GM12878 (cell line): ENCODE results near the gene OLFML2B. TPM values are rescaled to one million over a fixed set of nuclear protein-coding genes. Genes with fewer than 3 reads are reported as not detected.

Experiments used
- ATAC-seq: fragments of 200-7000 bp; cut with Tn5 transposase; 3 replicates; pipeline ENCODE4 v1.9.1; 2020; ENCODE audit warnings: mild to moderate bottlenecking, moderate library complexity
- BruUV-seq: library from RNA; stranded (reverse); fragments of 400-500 nt; replicated peaks from 2 replicates; lab custom pipeline; 2021; lab: Mats Ljungman, UMichigan
- CTCF ChIA-PET: fragments of 300-600 bp; sonication (Branson Sonifier 250); formaldehyde crosslinking; extraction: SDS; loops from one replicate; lab custom pipeline; 2021; ENCODE audit warnings: inconsistent platforms; lab: Yijun Ruan, JAX
- POLR2A ChIA-PET: fragments of 350-600 bp; formaldehyde crosslinking; extraction: SDS; loops from one replicate; lab custom pipeline; 2021; ENCODE audit warnings: inconsistent platforms; lab: Charles Lee
- RAD21 ChIA-PET: fragments of 300-600 bp; sonication (Branson Sonifier 250); formaldehyde crosslinking; loops from one replicate; lab custom pipeline; 2023; ENCODE audit warnings: antibody characterized with exemption; ENCODE audit not compliant: unreplicated experiment; lab: Charles Lee
- SMC1A ChIA-PET: fragments of 300-600 bp; sonication (Branson Sonifier 250); formaldehyde crosslinking; loops from one replicate; lab custom pipeline; 2023; ENCODE audit not compliant: unreplicated experiment, uncharacterized antibody; lab: Charles Lee
- DNase-seq: peaks from one replicate; pipeline ENCODE4 v3.0.0-alpha.2; 2011; ENCODE audit warnings: low read depth, low spot score
- FAIRE-seq: peaks from 3 replicates; lab custom pipeline; 2011; peaks lifted over from hg19 to GRCh38; lab: Jason Lieb, UNC
- H2AFZ ChIP-seq: 2 replicates; pipeline ENCODE4 v1.6.0; 2011; ENCODE audit warnings: low read depth, low read length, control low read depth; ENCODE audit not compliant: control insufficient read depth
- H3K27ac ChIP-seq: 2 replicates; pipeline ENCODE4 v1.5.1; 2011; ENCODE audit warnings: control low read depth; ENCODE audit not compliant: control insufficient read depth, insufficient read depth
- H3K27me3 ChIP-seq, 2 experiments: replicated peaks in 1 of 2; 2 replicates each; pipeline versions ENCODE4 v1.6.0 to v1.6.1; 2011; ENCODE audit warnings: low read length in 1 of 2; ENCODE audit not compliant: control insufficient read depth in 2 of 2, insufficient read depth in 2 of 2
- H3K36me3 ChIP-seq, 2 experiments: 2 replicates each; pipeline ENCODE4 v1.5.1; 2011; ENCODE audit warnings: low read length in 1 of 2; ENCODE audit not compliant: control insufficient read depth in 2 of 2, insufficient read depth in 2 of 2
- H3K4me1 ChIP-seq: 2 replicates; pipeline ENCODE4 v1.6.1; 2011; ENCODE audit warnings: mild to moderate bottlenecking, low read length, moderate library complexity, mixed read lengths; ENCODE audit not compliant: control insufficient read depth, insufficient read depth
- H3K4me2 ChIP-seq: 2 replicates; pipeline ENCODE4 v1.6.0; 2011; ENCODE audit warnings: control low read depth; ENCODE audit not compliant: control insufficient read depth, insufficient read depth
- H3K4me3 ChIP-seq: fragments of 200-600 bp; sonication (generic); 2 replicates; pipeline ENCODE4 v1.5.1; 2016
- H3K79me2 ChIP-seq: 2 replicates; pipeline ENCODE4 v1.6.0; 2011; ENCODE audit warnings: low read length; ENCODE audit not compliant: control insufficient read depth, insufficient read depth
- H3K9ac ChIP-seq: 2 replicates; pipeline ENCODE4 v1.8.0; 2011; ENCODE audit warnings: low read length, control low read depth, mixed read lengths; ENCODE audit not compliant: control insufficient read depth, insufficient read depth
- H3K9me3 ChIP-seq: replicated peaks from 3 replicates; pipeline ENCODE4 v1.5.1; 2011; ENCODE audit warnings: mild to moderate bottlenecking, low read length; ENCODE audit not compliant: control insufficient read depth, insufficient read depth
- H4K20me1 ChIP-seq: 2 replicates; pipeline ENCODE4 v1.6.0; 2011; ENCODE audit not compliant: control insufficient read depth, insufficient read depth
- ASH2L ChIP-seq: fragments of 300-600, 200-600 bp; sonication (generic); IDR thresholded peaks from 2 replicates; pipeline ENCODE4 v1.6.1; 2017; ENCODE audit warnings: low read depth, mild to moderate bottlenecking, borderline replicate concordance
- ATF7 ChIP-seq: fragments of 450-650 bp; IDR thresholded peaks from 2 replicates; pipeline ENCODE4 v1.6.1; 2016; ENCODE audit warnings: low read depth, mild to moderate bottlenecking
- BRCA1 ChIP-seq: IDR thresholded peaks from 2 replicates; pipeline ENCODE4 v1.6.1; 2011; ENCODE audit warnings: low read depth, low read length, improper control_type of control experiment
- CBX3 ChIP-seq: fragments of 200-600 bp; sonication (generic); IDR thresholded peaks from 2 replicates; pipeline ENCODE4 v1.6.1; 2016; ENCODE audit warnings: low read depth, borderline replicate concordance
- CREB1 ChIP-seq: IDR thresholded peaks from 2 replicates; pipeline ENCODE4 v1.6.1; 2012; ENCODE audit warnings: low read depth, mild to moderate bottlenecking, inconsistent platforms
- CREM ChIP-seq: IDR thresholded peaks from 2 replicates; pipeline ENCODE4 v1.6.1; 2014; ENCODE audit warnings: antibody characterized with exemption, low read depth
- DPF2 ChIP-seq: fragments of 450-650 bp; IDR thresholded peaks from 2 replicates; pipeline ENCODE4 v1.6.1; 2017; ENCODE audit warnings: mild to moderate bottlenecking
- EZH2 ChIP-seq: IDR thresholded peaks from 2 replicates; pipeline ENCODE4 v1.6.1; 2012; ENCODE audit warnings: low read depth, mild to moderate bottlenecking, control low read depth, inconsistent platforms, low read length, borderline replicate concordance; ENCODE audit not compliant: control insufficient read depth
- HDGF ChIP-seq: fragments of 450-650 bp; IDR thresholded peaks from 2 replicates; pipeline ENCODE4 v1.6.1; 2016; ENCODE audit warnings: antibody characterized with exemption
- JUNB ChIP-seq: IDR thresholded peaks from 2 replicates; pipeline ENCODE4 v1.6.1; 2016; ENCODE audit warnings: antibody characterized with exemption, mild to moderate bottlenecking
- MTA2 ChIP-seq: fragments of 450-650 bp; IDR thresholded peaks from 2 replicates; pipeline ENCODE4 v1.6.1; 2016; ENCODE audit warnings: low read depth, mild to moderate bottlenecking, moderate library complexity
- MYB ChIP-seq: fragments of 150-350 bp; IDR thresholded peaks from 2 replicates; pipeline ENCODE4 v1.6.1; 2014; ENCODE audit warnings: mild to moderate bottlenecking, low read depth, low read length, borderline replicate concordance
- NR2C2 ChIP-seq: IDR thresholded peaks from 2 replicates; pipeline ENCODE4 v1.6.1; 2011; ENCODE audit warnings: borderline replicate concordance, low read depth; ENCODE audit not compliant: control insufficient read depth, insufficient read length
- PAX8 ChIP-seq: fragments of 450-650 bp; IDR thresholded peaks from 2 replicates; pipeline ENCODE4 v1.6.1; 2017; ENCODE audit warnings: mild to moderate bottlenecking, moderate library complexity
- POLR2AphosphoS5 ChIP-seq: IDR thresholded peaks from 2 replicates; pipeline ENCODE4 v1.6.1; 2011; ENCODE audit warnings: mild to moderate bottlenecking, low read length, inconsistent platforms
- RB1 ChIP-seq: fragments of 450-650 bp; formaldehyde crosslinking; IDR thresholded peaks from 2 replicates; pipeline ENCODE4 v1.6.1; 2017; ENCODE audit warnings: mild to moderate bottlenecking, borderline replicate concordance
- RFX5 ChIP-seq: IDR thresholded peaks from 2 replicates; pipeline ENCODE4 v1.6.1; 2011; ENCODE audit warnings: low read depth, low read length, improper control_type of control experiment
- SIX5 ChIP-seq: IDR thresholded peaks from 2 replicates; pipeline ENCODE4 v1.6.1; 2011; ENCODE audit warnings: mild to moderate bottlenecking, low read depth, low read length, moderate library complexity; ENCODE audit not compliant: severe bottlenecking
- SP1 ChIP-seq: IDR thresholded peaks from one replicate; pipeline ENCODE4 v1.6.1; 2011; ENCODE audit warnings: low read depth, low read length
- SUZ12 ChIP-seq: fragments of 200-600 bp; sonication (generic); IDR thresholded peaks from one replicate; pipeline ENCODE4 v1.6.1; 2018; ENCODE audit warnings: antibody characterized with exemption, mild to moderate bottlenecking; ENCODE audit not compliant: unreplicated experiment
- WGBS: methylation state at CpG from one replicate; pipeline ENCODE4 v1.1.6; 2016; ENCODE audit warnings: low lambda C conversion rate; ENCODE audit not compliant: insufficient replicate concordance, insufficient coverage; ENCODE audit errors: missing lambda C conversion rate; 5-methylcytosine and 5-hydroxymethylcytosine counted together
- in situ Hi-C: fragments of 300-500 bp; cut with MboI; formaldehyde crosslinking; loops from 9 replicates; pipeline ENCODE4 v1.14.3; 2018; ENCODE audit warnings: mixed read lengths
- intact Hi-C: fragments of 100-400 bp; cut with micrococcal nuclease; formaldehyde crosslinking; loops from one replicate; pipeline ENCODE4 v1.14.2; 2022; ENCODE audit not compliant: unreplicated experiment
- polyA plus RNA-seq, 11 experiments: library from polyadenylated mRNA; depleted of rRNA in 4 of 11; unstranded in 6 of 11; stranded (reverse) in 5 of 11; fragments of >200 nt; fragmentation: Nextera tagmentation in 4 of 11; fragmentation: Illumina TruSeq in 1 of 11; extraction: Ambion mirVana in 4 of 11; extraction: Trizol in 1 of 11; gene quantifications; 1 replicate in 1 of 11; 2 replicates in 10 of 11; pipeline versions ENCODE4 v1.2.1 to v1.2.3, GENCODE V29; 2011 to 2016; ENCODE audit warnings: inconsistent platforms in 2 of 11, missing spikeins in 2 of 11, low read depth in 1 of 11
- total RNA-seq, 4 experiments: library from RNA; depleted of rRNA in 3 of 4; stranded (reverse); fragments of >200 nt in 3 of 4; fragmentation: Illumina TruSeq in 1 of 4; extraction: Trizol in 1 of 4; gene quantifications; 2 replicates each; pipeline versions ENCODE4 v1.2.1 to v1.2.3, GENCODE V29; 2013 to 2021
- TF ChIP-seq, protein P1 (sequence below): IDR thresholded peaks from 2 replicates; pipeline ENCODE4 v1.6.1; 2011; ENCODE audit warnings: low read depth, mild to moderate bottlenecking, low read length, moderate library complexity, borderline replicate concordance; ENCODE audit errors: extremely low read depth
- TF ChIP-seq, protein P2 (sequence below): IDR thresholded peaks from 2 replicates; pipeline ENCODE4 v1.6.1; 2011; ENCODE audit warnings: borderline replicate concordance, low read depth, mild to moderate bottlenecking, moderate library complexity, mixed read lengths, low read length; ENCODE audit not compliant: insufficient read depth; ENCODE audit errors: extremely low read length
- TF ChIP-seq, protein P3 (sequence below): IDR thresholded peaks from 2 replicates; pipeline ENCODE4 v1.6.1; 2012; ENCODE audit warnings: low read depth, low read length, improper control_type of control experiment
- TF ChIP-seq, protein P4 (sequence below): IDR thresholded peaks from 2 replicates; pipeline ENCODE4 v1.6.1; 2011; ENCODE audit warnings: low read depth, low read length, improper control_type of control experiment, borderline replicate concordance

The OLFML2B gene
- total and polyA plus RNA-seq, 10 of the 15 experiments (the other 5 are each of a cell fraction or from before 2014, with no cell fraction given) = not detected

DNA sequence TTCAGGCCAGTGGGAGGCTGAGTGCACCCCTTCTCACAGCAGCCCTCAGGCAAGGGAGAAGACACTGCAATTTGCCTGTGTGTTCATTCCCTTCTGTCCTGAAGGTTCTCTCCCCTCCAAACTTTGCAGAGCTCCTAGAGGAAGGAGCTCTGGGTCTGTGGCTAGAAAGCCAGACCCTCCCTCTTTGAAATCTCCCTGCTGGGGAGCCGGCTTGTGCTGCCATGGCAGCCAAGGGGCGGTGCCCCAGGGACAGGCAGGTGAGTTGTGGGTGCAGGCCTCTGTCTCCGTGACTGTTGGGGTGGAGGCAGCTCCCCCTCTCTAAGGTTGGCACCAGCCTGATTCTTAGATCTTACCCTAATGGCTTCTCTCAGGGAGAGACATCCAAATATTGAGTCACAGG, 53.0 kb downstream of the OLFML2B start (continued):
- TF ChIP-seq, protein P1, sequence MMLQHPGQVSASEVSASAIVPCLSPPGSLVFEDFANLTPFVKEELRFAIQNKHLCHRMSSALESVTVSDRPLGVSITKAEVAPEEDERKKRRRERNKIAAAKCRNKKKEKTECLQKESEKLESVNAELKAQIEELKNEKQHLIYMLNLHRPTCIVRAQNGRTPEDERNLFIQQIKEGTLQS = no peak
- no peak for TF ChIP-seq SIX5
- no peak for TF ChIP-seq SUZ12
- TF ChIP-seq, protein P2, sequence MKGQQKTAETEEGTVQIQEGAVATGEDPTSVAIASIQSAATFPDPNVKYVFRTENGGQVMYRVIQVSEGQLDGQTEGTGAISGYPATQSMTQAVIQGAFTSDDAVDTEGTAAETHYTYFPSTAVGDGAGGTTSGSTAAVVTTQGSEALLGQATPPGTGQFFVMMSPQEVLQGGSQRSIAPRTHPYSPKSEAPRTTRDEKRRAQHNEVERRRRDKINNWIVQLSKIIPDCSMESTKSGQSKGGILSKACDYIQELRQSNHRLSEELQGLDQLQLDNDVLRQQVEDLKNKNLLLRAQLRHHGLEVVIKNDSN = no peak
- TF ChIP-seq CREB1 = no peak
- TF ChIP-seq POLR2AphosphoS5 = no peak
- TF ChIP-seq MYB = no peak
- no peak for TF ChIP-seq EZH2
- TF ChIP-seq, all 136 proteins: peak for 0

DNA sequence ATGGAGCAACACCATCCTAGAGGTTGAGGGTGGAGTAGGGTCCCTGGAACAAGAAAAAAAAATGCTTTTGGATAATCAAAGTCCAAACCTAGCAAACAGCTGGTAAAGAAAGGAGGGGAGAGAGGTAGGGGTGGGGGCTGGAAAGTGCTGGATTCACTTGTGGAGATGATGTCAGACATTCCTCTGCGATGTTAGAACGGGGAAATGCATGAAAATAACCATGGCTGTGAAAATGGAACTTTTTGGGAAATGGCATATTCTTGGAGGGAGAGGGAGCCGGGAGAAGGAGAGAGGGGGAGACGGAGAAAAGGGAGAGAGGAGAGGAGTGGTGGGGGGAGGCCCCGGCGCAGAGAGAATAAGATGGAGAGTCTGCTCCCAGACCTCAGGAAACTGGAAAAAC, 53.6 kb downstream of the OLFML2B start:
- Histone ChIP-seq H3K4me2 (no peak overlapping the region), H3K79me2 (no peaks in the 10 kb centered on the region), H3K9me3 (no peaks in the 10 kb centered on the region), H3K36me3 (no peaks in the 10 kb centered on the region), H4K20me1 (no peaks in the 10 kb centered on the region), H2AFZ (no peak overlapping the region), H3K27ac (no peak overlapping the region), H3K27me3 (peaks cover 0 to 1% of the 10 kb centered on the region in 2 experiments; a peak in 2 of 4 replicates), H3K4me3 (no peak overlapping the region), H3K4me1 (no peaks in the 10 kb centered on the region), H3K9ac (no peak overlapping the region)
- BruUV-seq = no TSS peak
- in situ Hi-C loops = no loop called here
- WGBS = 80% methylated on average over 6 of the region's 6 CpGs
- TF ChIP-seq BRCA1 (no peak), DPF2 (no peak), SP1 (no peak), RFX5 (no peak), ATF7 (no peak), RB1 (no peak), CBX3 (no peak), CREM (no peak), HDGF (no peak), MTA2 (no peak), JUNB (no peak), PAX8 (no peak), ASH2L (no peak), SIX5 (no peak), NR2C2 (no peak)
- TF ChIP-seq, protein P3, sequence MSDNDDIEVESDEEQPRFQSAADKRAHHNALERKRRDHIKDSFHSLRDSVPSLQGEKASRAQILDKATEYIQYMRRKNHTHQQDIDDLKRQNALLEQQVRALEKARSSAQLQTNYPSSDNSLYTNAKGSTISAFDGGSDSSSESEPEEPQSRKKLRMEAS = no peak
- TF ChIP-seq, protein P4, sequence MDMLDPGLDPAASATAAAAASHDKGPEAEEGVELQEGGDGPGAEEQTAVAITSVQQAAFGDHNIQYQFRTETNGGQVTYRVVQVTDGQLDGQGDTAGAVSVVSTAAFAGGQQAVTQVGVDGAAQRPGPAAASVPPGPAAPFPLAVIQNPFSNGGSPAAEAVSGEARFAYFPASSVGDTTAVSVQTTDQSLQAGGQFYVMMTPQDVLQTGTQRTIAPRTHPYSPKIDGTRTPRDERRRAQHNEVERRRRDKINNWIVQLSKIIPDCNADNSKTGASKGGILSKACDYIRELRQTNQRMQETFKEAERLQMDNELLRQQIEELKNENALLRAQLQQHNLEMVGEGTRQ = no peak
- ATAC-seq (no peak), FAIRE-seq (no peak), DNase-seq (no peak)
- ChIA-PET POLR2A (no interaction called here), CTCF (no interaction called here), SMC1A (no interaction called here), RAD21 (no interaction called here)
- intact Hi-C loops = no loop called here
